HepG2 (cell line): Measurements from ENCODE around the gene MGMT.

Source experiments
- ATF7 ChIP-seq, 2 experiments: fragments of 450-650 bp in 1 of 2; sonication (generic) in 1 of 2; formaldehyde crosslinking in 1 of 2; IDR thresholded peaks; 2 replicates each; pipeline versions ENCODE4 v1.4.0 to v1.6.1; 2016 to 2020; ENCODE audit warnings: antibody characterized with exemption in 1 of 2, mild to moderate bottlenecking in 1 of 2, missing genetic modification reagents in 1 of 2
- BRCA1 ChIP-seq: sonication (generic); formaldehyde crosslinking; IDR thresholded peaks from 2 replicates; pipeline ENCODE4 v1.4.0; 2020; ENCODE audit warnings: missing genetic modification reagents
- EP300 ChIP-seq, 3 experiments: sonication (generic) in 1 of 3; formaldehyde crosslinking in 1 of 3; IDR thresholded peaks; 2 replicates each; pipeline versions ENCODE4 v1.5.1 to v1.6.1; 2011 to 2020; ENCODE audit warnings: low read depth in 2 of 3, low read length in 2 of 3, borderline replicate concordance in 1 of 3, improper control_type of control experiment in 1 of 3, mild to moderate bottlenecking in 1 of 3, missing genetic modification reagents in 1 of 3, moderate library complexity in 1 of 3
- GTF2F1 ChIP-seq: fragments of 150-350 bp; IDR thresholded peaks from 2 replicates; pipeline ENCODE4 v1.6.1; 2014; ENCODE audit warnings: low read length
- JUNB ChIP-seq: sonication (generic); formaldehyde crosslinking; IDR thresholded peaks from 2 replicates; pipeline ENCODE4 v1.8.0; 2022; ENCODE audit warnings: missing genetic modification reagents, mild to moderate bottlenecking, borderline replicate concordance
- MAX ChIP-seq: IDR thresholded peaks from 2 replicates; pipeline ENCODE4 v1.6.1; 2012; ENCODE audit warnings: inconsistent platforms
- RFX5 ChIP-seq: IDR thresholded peaks from 2 replicates; pipeline ENCODE4 v1.6.1; 2011; ENCODE audit warnings: low read depth, low read length, improper control_type of control experiment
- SCMH1 ChIP-seq: sonication (generic); formaldehyde crosslinking; IDR thresholded peaks from 2 replicates; pipeline ENCODE4 v1.9.0; 2021; ENCODE audit warnings: missing genetic modification reagents, mild to moderate bottlenecking, borderline replicate concordance
- YY1 ChIP-seq: IDR thresholded peaks from 2 replicates; pipeline ENCODE4 v1.6.1; 2011; ENCODE audit warnings: low read length, low read depth, moderate library complexity, mild to moderate bottlenecking; ENCODE audit not compliant: insufficient read depth, insufficient replicate concordance
- ZBTB49 ChIP-seq: sonication (generic); formaldehyde crosslinking; IDR thresholded peaks from 2 replicates; pipeline ENCODE4 v1.4.0; 2020; ENCODE audit warnings: missing genetic modification reagents, borderline replicate concordance
- ZNF792 ChIP-seq: IDR thresholded peaks from 2 replicates; pipeline ENCODE4 v1.6.1; 2016
- TF ChIP-seq, protein P1 (sequence below): sonication (generic); formaldehyde crosslinking; IDR thresholded peaks from 2 replicates; pipeline ENCODE4 v1.5.0; 2020; ENCODE audit warnings: mild to moderate bottlenecking, missing genetic modification reagents, moderate library complexity

- no peak for TF ChIP-seq JUNB (CRISPR knock-in tag)
- TF ChIP-seq MAX = no peak
- TF ChIP-seq RFX5 = no peak
- TF ChIP-seq YY1 = no peak
- TF ChIP-seq ZBTB49 (CRISPR knock-in tag) = no peak
- no peak for TF ChIP-seq SCMH1 (CRISPR knock-in tag)
- TF ChIP-seq ZNF792 (CRISPR knock-in tag) = no peak
- TF ChIP-seq, protein P1, sequence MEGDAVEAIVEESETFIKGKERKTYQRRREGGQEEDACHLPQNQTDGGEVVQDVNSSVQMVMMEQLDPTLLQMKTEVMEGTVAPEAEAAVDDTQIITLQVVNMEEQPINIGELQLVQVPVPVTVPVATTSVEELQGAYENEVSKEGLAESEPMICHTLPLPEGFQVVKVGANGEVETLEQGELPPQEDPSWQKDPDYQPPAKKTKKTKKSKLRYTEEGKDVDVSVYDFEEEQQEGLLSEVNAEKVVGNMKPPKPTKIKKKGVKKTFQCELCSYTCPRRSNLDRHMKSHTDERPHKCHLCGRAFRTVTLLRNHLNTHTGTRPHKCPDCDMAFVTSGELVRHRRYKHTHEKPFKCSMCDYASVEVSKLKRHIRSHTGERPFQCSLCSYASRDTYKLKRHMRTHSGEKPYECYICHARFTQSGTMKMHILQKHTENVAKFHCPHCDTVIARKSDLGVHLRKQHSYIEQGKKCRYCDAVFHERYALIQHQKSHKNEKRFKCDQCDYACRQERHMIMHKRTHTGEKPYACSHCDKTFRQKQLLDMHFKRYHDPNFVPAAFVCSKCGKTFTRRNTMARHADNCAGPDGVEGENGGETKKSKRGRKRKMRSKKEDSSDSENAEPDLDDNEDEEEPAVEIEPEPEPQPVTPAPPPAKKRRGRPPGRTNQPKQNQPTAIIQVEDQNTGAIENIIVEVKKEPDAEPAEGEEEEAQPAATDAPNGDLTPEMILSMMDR (CRISPR knock-in tag) = no peak
- TF ChIP-seq GTF2F1 = no peak
- no peak for TF ChIP-seq ATF7 (IDR thresholded peaks at IDR 0.05)
- TF ChIP-seq ATF7 (CRISPR knock-in tag; IDR thresholded peaks at IDR 0.05) = no peak
- TF ChIP-seq EP300 (IDR thresholded peaks at IDR 0.05; ENCODE audit: low read depth in 2 of 2, low read length in 2 of 2) = no peak
- TF ChIP-seq EP300 (CRISPR knock-in tag; IDR thresholded peaks at IDR 0.05; ENCODE audit: borderline replicate concordance) = no peak
- TF ChIP-seq BRCA1 (CRISPR knock-in tag) = no peak
Observed at GRCh38 chr10:129605266-129605985, 138.4 kb downstream of the MGMT start.
